NCI-H69 (cell line): ENCODE data around the gene FHOD3.
"Not testable (repeated sequence)": the region's sequence is repeated elsewhere in the genome, so short reads cannot be mapped to it uniquely, and the experiment has no call there.

Source experiments
- DNase-seq: peaks from one replicate; lab custom pipeline; 2025; lab: John Stamatoyannopoulos, UW

The FHOD3 gene

DNA sequence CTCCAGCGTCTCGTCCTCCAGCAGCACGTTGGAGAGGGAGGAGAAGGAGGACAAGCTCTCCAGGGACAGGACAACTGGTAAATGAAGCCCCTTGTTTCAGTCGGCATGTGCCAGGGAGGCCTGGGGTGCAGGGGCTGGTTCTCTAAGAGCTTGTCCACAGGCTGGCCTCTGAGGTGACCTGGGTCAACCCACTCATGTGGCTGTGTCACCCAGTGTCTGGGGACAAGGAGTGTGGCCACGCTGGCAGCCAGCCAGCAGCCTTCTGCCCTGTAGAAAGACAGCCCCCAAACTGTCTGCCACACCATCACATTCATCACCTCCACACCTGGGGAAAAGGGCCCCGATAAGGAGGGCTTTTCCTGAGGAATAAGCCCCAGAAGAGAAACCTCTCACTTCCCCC, 411.8 kb downstream of the FHOD3 start:
- no peak for DNase-seq

DNA sequence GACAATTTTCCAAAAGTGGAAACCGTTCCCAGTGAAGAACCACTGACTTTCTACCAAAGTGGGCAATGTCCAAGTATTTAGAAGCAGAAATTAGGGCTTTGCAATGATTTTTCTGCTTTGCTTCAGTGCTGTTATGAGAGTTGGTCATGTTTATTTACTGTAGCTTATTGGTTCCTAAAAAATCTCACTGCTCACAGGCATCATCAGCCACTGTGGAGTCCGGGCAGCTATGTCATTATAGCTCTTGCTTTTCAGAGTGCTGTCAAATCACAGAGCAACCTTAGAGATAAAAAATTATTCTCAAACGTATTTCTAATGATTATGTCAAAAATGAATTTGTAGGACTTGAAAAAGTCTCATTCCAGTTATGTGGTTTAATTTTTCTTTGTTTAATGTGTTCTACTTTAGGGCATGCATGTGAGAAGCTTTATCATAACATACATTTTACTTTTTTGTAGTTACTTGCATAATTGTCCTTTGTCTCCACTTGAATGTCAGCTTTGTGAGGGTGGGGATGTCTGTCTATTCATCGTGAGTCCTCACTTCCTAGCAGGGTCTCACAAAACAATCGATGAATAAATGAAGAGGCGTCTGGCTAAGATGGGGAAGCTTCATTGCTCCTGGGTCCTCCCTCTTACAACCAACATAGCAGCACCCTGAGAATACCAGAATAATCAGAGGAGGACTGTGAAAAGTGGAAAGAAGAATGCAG, 413.7 kb downstream of the FHOD3 start:
- no peak for DNase-seq

GRCh38 chr18:36711813-36712444, 414.4 kb downstream of the FHOD3 start:
- DNase-seq, result peak; percentile 31

DNA sequence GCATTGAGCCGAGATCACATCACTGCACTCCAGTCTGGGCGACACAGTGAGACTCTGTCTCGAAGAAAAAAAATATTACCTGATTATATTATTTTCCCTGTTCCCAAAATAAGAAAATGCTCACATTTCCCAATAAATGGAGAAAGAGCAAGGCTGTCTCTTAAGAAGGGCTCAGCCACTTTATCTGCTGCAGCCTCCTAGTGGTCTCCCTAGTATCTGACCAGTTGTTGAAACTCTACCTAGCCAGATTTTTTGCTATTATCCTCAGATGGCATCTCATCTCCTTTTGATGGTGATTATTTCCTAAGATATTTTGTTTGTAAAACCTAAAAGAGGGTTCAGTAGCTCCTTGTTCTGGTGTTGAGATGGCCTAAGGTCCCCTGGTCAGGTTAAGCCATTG, 417.0 kb downstream of the FHOD3 start:
- no peak for DNase-seq

GRCh38 chr18:36717422-36718110, 420.1 kb downstream of the FHOD3 start:
- DNase-seq, result no peak

GRCh38 chr18:36718705-36719328, 421.3 kb downstream of the FHOD3 start:
- no peak for DNase-seq

GRCh38 chr18:36719630-36720029, 422.1 kb downstream of the FHOD3 start:
- no peak for DNase-seq

DNA sequence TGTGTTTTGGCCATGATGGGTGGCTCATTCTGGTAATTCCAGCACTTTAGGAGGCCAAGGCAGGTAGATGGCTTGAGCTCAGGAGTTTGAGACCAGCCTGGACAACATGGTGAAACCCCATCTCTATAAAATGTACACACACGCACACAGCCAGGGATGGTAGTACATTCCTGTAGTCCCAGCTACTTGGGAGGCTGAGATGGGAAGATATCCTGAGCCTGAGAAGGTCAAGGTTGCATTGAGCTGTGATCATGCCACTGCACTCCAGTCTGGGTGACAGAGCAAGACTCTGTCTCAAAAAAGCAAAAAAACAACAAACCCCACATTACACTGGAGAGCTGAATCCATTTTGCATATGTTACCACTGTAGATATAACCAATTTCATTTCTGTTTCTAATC, 423.8 kb downstream of the FHOD3 start:
- not testable (repeated sequence) for DNase-seq

DNA sequence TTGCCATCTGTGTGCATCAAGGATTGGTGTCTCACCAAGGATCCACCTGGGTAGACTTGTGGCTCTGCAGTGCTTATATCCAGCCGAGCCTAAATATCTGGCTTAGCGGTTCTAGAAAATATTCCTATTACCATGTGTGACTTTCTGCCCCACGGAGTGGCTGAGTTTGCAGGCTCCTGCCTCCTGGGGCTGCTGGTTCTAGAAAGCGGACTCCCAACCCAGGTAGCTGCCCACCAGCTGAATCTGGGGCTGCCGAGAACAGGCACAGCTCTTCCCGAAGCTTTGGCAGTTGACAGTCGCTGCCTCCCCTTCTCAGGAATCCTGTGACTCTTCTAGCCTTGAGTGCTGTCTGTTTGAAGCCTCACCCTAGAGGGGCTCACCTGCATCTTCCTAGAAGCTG, 426.7 kb downstream of the FHOD3 start:
- DNase-seq, result no peak

- DNase-seq, result no peak
Observed at GRCh38 chr18:36724591-36725001, 427.1 kb downstream of the FHOD3 start.

GRCh38 chr18:36728345-36728744, 430.8 kb downstream of the FHOD3 start:
- DNase-seq, result no peak

DNA sequence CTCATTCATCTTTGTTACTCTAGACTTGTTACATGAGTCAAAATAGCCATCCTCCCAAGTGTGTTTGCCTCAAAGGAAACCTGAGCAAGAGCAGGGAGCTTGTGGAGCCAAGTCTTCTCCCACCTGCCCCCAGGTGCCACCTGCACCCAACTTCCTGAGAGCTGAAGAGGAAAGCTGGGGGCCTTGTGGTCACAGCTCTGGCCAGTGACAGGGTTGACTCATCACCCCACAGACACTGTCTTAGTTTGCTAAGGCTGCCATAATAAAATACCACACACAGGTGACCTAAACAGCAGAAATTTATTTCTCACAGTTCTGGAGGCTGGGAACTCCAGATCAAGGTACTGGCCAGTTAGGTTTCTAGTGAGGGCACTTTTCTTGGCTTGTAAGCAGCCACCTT, 431.7 kb downstream of the FHOD3 start:
- no peak for DNase-seq

- DNase-seq, result no peak
Observed at GRCh38 chr18:36732264-36732663, 434.8 kb downstream of the FHOD3 start.

DNA sequence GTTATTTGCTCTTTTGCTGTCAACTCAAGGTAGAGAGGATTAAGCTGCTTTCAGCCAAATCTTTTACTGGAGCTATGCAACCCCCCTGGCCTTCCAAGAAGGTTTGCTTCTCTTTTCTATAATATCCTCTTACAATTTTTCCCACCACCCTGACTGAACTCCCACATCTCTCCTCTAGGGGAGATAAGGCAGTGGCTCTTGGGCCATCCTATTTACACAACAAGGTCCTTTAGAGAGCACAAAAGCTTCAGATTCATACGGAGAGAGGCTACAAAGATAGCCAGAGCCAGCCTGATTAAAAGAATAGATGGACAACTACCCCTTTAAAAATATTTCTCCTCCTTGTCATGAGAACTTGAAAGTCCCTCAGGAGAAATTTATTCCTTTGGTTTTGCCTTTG, 435.6 kb downstream of the FHOD3 start:
- no peak for DNase-seq

GRCh38 chr18:36734596-36734995, 437.1 kb downstream of the FHOD3 start:
- DNase-seq, result no peak

DNA sequence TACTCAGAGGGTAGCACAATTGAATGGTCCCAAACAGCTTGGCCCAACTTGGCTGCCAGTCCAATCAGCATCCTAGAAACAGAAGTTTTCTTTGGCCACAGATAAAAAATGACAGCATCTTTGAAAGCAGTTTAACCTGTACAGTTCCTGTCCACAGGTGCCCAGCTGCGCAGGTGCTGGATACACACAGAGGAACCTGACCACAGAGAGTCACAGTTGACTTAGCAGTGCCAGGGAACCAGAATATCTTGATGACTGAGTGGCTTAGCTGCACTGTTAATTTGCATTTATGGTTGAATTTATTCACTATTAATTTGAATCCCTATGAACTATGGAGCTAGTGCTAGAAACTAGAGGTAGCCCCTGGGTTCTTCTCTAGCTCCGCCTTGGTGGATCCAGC, 437.6 kb downstream of the FHOD3 start:
- no peak for DNase-seq

DNA sequence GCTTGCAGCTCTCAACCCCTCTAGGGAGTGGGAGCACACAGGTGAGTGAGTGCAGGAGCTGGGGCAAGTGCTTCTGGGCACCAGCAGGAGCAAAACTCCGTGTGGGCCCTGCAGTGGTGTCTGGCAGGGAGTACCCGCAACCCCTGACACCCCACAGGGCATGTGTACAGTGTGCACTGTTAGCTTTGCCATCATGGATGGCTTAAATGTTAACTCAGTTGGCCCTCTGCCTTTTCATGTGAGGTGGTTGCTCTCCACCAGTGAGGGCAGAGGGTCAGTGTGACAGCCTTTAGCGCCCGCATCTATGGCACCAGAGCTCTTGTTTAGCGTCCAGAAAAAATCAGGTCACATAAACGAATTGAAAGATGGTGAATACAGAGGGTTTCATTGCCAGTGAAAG, 438.6 kb downstream of the FHOD3 start:
- no peak for DNase-seq

GRCh38 chr18:36737316-36737715, 439.8 kb downstream of the FHOD3 start:
- DNase-seq, result no peak

GRCh38 chr18:36744261-36744876, 446.9 kb downstream of the FHOD3 start:
- DNase-seq, result no peak

DNA sequence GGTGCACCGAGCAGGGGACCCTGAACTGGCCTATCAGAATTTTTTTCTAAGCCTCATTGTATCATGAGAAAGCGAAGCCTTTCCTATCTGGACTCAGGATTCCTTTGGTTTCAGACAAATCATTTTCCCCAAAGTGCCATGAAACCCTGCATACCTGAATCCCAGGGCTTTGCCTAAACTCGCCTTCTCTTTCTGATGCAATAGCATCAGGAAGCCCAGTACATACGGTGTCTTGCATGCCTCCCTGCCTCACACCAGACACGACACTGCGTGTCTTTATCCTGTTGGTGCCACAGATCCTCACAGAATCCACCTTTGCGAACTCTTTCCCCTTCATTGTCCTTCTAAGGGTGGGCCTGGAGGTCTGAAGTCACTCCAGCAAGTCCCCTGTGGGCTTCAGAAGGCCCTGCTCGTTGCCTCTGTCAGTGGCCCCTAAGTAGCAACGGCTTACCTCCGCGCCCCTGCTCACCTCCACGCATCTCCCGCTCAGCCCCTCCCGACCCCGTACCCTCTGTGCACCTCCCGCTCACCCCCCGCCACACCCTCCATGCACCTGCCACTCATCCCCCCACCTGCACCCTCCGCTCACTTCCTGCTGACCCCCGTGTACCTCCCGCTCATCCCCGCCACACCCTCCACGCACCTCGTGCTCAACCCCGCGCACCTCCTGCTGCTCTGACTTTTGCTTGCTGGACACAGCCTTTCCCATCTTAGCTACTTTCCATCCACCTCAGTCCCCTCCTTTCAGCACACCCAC, 447.9 kb downstream of the FHOD3 start:
- no peak for DNase-seq
